GM21619 (cell line): ENCODE measurements around the gene FARP1.

Source experiments
- ATAC-seq: cut with Tn5 transposase; IDR thresholded peaks from one replicate; pipeline ENCODE4 v1.9.1; 2021; ENCODE audit not compliant: unreplicated experiment

FARP1 gene

DNA sequence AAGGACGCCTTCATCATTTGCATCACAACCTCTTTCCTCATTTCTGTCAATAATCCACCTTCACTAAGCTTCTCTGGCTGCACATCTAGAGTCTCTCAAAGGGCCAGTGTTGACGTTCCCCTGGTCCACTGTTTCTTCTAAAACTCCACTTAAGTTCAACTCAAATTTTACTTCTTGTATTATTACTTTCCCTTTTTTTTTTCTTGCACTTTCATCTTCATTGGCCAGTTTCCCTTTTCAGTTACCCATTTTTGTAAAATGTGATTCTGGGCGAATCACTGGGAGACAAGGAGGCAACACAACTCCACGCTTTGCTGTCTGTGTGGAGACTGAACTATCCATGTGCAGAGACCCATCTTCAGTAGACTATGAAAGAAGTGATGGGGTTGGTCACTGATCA, 162.8 kb downstream of the FARP1 start:
- ATAC-seq: no peak

- no peak for ATAC-seq
Observed at GRCh38 chr13:98307463-98308085, 164.7 kb downstream of the FARP1 start.

- ATAC-seq: no peak
Observed at GRCh38 chr13:98308086-98308911, 165.4 kb downstream of the FARP1 start.

DNA sequence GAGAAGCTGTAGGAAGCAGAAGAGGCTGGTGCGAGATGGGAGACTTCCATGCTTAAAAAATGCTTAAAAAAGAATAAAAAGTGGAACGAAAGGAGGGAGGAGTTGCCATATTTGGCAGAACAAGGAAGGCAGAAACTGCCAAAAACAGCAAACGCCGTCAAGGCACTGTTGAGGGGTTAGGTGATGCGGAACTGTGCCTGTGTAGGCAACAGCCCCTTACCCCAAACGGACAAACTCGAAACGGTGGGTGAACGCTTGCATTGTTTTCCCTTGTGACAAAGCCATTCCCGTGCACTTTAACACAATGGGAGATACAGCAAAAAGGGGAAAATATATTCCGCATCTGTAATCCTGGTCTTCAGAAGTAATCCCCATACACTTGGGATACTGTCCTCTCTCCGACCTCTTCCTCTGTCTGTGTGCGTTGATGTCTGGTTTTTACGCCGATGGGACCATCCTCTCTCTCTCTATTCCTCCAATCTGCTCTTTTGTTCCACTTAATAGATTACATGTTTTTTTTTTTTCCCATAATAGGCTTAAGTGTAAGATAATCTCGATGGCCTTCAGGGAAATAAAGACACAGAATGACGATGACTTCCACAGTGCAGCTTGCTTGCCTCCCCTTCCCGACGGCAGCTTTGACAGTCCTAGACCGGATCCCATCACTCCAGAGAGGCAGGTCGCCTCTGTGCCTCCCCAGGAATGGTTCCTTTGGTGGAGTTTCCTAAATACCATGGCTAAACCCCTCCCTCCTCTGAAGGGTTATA, 166.9 kb downstream of the FARP1 start:
- no peak for ATAC-seq

DNA sequence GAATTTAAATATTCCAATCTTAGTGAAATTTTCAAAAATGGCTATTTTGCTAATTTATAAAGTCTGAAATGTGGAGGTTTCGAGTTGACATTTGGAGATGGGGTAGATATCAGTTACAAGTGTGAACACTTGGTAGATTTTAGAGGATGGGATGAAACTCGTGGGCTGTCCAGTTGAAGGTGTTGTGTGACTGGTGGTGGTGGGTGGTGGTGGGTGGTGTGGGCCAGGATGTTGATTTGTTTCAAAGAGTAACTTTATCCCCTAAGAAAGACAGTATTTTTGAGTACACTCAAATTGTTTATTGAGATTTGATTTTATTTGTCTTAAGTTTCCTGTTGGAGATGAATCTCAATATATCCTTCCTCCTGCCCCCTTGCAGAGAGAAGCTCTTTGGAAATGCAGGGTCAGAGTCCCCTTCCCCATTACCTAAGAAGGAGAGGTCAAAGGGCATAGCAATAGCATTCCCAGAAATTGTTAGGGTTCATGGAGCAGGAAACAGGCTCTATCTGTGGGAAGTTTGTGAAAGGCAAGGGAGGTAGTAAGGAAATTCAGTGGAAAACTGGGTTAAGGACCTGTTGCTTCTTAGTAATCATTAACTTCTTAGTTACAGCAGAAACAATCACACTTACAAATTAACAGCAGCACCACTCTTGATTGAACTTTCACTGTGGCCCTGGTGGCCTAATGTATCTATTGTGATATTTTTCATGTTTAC, 167.7 kb downstream of the FARP1 start:
- no peak for ATAC-seq

- ATAC-seq: no peak
Observed at GRCh38 chr13:98311200-98311548, 168.3 kb downstream of the FARP1 start.

DNA sequence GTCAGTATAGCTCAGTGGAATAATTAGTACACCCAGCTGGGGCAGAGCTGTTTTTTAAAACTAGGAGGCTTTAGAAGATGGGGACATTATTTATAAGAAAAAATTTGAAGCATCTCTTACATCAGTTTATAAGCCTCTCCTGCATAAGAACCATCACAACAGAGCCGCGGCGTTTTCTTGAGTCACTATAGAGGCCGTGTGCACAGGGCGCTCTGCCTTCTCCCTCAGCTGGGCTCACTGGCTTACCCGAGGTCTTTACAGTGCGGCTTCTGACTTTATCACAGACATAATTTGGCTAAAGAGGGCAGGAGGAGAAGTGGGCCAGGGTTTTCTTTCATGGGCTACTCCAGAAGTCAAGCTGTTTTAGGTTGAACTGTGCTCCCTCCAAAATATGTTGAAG, 169.7 kb downstream of the FARP1 start:
- no peak for ATAC-seq

DNA sequence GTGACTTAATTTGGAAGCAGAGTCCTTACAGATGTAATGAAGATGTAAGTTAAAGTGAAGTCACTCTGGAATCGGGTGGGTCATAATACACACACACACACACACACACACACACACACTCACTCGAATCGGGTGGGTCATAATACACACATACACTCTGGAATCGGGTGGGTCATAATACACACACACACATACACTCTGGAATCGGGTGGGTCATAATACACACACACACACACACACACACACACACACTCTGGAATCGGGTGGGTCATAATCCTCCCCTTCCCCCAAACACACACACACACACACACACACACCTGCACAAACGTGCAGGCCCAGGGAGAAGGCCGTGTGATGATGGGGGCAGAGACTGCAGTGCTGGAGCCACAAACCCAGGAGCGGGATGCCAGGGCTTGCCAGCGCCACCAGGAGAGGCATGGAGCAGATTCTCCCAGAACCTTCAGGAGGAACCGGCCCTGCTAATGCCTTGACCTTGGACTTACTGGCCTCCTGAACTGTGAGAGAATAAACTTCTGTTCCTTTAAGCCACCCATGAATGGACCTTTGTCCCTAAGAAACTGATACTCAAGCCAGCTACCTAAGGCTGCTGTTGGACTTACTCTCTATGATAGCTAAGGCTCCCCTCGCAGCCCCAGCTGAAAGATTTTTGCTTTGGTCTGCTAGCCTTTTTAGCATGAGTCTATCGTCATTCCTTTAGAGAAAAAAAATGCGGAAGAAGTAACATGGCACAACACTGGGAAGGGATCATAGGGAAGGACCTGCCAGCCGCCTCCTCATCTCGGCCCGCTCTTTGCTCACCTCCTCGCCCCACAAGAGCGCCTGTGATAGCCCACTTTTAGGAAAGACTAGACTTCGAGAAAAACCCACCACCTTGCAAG, 170.4 kb downstream of the FARP1 start:
- ATAC-seq: no peak

DNA sequence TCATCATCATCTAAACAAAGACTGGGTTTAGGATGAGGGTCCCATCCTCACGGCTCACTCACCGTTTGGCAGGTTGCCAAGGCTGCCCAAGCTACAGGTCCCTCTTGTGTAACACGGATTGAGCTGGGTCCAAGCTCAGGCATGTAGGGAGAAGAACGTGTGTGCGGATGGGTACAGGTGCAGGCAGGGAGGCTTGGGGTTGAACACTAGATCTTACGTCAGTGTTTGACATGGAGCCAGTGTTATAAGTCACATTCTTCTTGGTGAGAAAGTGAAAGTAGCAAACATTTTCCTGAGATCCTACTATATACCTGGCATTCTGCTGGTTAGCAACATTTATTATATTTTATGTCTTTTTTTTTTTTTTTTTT, 171.0 kb downstream of the FARP1 start:
- no peak for ATAC-seq

GRCh38 chr13:98315466-98315865, 172.6 kb downstream of the FARP1 start:
- ATAC-seq: no peak

- no peak for ATAC-seq
Observed at GRCh38 chr13:98315902-98316301, 173.0 kb downstream of the FARP1 start.

GRCh38 chr13:98317573-98318171, 174.8 kb downstream of the FARP1 start:
- no peak for ATAC-seq

DNA sequence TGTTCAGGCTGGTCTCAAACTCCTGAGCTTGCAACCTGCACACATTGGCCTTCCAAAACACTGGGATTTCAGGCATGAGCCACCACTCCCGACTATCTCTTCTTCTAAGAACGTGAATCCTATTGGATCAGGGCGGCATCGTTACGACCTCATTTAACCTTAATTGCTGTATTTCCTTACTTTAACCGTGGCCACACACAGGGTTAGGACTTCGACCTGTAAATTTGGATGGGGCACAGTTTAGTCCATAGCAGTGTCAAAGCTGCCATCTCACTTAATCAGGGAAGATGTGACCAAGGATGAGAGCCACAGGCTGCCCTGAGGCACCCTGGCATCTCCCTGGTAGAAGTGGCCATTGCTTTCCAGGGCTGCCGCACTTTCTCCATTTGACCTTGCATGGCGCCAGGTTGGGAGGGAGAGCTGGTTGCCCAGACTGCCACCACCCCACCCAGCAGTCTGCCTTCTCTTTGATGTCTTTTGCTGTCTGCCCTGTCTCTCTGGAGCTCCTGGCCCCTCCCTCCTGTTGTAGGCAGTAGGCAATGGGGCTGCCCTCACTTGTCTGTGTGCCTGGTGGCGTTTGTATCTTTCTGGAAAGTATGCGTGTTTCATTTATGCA, 175.5 kb downstream of the FARP1 start:
- ATAC-seq: no peak

DNA sequence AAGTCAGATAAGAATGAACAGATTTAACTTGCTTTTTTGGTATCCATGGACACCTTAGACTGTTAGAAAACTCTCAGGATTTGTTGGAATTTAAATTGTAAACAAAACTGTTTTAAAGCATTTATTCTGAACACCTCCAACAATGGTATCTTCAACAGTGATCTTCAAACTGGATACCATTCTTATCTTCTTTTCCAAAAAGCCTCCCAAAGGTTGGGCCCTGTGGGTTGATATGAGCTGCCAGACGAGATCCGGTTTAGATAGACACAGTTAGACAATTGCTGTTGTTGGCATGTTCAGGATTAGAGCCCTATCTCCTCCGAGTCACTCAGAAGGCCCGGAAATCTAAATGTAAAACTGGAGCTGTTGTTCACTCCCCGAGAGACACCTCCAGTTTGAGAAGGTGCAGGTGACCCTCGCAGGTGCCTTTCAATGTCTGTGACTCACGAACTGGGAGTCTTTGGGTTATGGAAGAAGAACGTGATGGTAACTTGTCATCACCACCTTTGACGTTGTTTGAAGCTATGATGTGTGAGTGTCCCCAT, 177.7 kb downstream of the FARP1 start:
- ATAC-seq: no peak

GRCh38 chr13:98321395-98321794, 178.5 kb downstream of the FARP1 start:
- ATAC-seq: no peak

- ATAC-seq: no peak
Observed at GRCh38 chr13:98322091-98322718, 179.3 kb downstream of the FARP1 start.

DNA sequence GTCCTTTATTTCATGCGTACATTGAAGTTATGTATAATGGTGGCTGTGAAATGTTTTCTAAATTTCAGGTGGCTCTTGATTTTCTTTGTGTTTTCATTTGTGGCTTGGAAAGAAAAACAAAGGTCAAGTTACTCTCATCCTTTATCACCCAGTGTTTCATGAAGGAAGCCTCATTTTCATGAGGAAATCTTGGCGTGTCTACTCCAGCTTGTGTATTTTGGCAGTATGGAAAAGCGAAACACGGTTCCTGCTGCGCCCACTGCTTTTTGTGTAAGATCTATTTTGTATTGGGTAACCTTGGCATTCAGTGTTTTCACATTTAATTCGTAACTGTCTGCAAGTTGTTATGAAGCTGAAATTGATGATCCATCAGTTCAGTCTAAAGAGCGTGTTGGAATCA, 181.2 kb downstream of the FARP1 start:
- ATAC-seq: no peak

DNA sequence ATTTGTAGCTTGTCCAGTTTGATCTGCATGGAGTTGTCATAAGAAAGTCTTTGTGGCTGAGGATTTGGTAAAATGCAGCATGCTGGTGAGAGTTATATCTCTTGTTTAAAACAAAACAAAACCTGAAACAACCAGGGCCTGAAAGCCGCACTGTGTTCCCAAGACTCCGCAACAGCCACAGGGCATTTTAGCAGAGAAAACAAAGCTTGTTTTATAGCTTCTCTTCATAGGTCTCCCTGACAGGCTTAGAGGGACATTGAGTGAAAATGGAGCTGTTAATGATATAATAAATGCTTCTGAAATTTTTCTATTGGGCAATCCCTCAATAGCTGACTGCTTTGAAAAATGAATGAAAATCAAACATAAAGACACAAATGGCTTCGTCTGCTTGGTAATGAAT, 182.8 kb downstream of the FARP1 start:
- ATAC-seq: no peak

GRCh38 chr13:98326291-98326690, 183.4 kb downstream of the FARP1 start:
- no peak for ATAC-seq
